GM19397 (cell line): ENCODE data around the gene ARHGAP9.
A peak's percentile ranks its signal among the peaks of the same experiment; 100 is the strongest.
"Not testable (repeated sequence)": the region's sequence is repeated elsewhere in the genome, so short reads cannot be mapped to it uniquely, and the experiment has no call there.

Experiments used
- ATAC-seq: cut with Tn5 transposase; IDR thresholded peaks from one replicate; pipeline ENCODE4 v1.9.1; 2021; ENCODE audit warnings: mild to moderate bottlenecking, moderate library complexity; ENCODE audit not compliant: unreplicated experiment

ARHGAP9 gene

DNA sequence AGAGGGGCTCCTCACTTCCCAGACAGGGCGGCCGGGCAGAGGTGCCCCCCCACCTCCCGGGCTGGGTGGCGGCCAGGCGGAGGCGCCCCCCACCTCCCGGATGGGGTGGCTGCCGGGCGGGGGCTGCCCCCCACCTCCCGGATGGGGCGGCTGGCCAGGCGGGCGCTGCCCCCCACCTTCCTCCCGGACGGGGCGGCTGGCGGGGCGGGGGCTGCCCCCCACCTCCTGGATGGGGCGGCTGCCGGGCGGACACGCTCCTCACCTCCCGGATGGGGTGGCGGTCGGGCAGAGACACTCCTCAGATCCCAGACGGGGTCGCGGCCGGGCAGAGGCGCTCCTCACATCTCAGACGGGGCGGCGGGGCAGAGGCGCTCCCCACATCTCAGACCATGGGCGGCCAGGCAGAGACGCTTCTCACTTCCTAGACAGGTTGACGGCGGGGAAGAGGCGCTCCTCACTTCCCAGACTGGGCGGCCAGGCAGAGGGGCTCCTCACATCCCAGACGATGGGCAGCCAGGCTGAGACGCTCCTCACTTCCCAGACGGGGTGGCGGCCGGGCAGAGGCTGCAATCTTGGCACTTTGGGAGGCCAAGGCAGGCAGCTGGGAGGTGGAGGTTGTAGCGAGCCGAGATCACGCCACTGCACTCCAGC lies 15.5 kb upstream of the ARHGAP9 start:
- not testable (repeated sequence) for ATAC-seq

DNA sequence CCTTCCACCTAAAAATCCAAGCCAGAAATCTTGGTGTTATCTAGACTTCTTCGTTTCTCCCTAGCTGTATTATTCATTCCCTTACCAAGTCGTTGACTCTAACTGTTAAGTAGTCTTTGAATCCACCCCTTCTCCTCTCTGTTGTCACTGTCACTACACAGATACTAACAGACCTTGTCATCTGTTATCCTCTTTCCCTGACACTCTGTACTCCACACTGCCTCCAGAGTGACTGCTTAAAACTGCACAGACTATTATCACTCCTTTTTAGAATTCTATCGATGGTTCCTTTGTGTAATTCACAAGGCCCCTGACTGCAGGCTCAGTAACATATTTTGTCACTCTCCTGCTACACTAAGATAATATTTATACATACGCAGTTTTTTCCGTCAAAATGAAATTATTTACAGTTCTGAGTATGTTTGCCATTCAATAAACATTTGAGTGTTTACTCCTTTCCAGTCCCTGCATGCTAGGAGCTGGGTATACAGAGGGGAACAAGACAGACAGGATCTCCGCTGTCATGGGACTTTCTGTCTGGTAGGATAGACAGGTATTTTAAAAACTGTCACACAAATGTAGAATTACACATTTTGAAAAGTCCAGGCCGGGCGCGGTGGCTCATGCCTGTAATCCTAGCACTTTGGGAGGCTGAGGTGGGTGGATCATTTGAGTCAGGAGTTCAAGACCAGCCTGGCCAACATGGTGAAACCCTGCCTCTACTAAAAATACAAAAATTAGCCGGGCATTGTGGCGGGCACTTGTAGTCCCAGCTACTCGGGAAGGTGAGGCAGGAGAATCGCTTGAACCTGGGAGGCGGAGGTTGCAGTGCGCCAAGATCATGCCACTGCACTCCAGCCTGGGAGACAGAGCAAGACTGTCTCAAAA lies 12.0 kb upstream of the ARHGAP9 start:
- ATAC-seq, result no peak

DNA sequence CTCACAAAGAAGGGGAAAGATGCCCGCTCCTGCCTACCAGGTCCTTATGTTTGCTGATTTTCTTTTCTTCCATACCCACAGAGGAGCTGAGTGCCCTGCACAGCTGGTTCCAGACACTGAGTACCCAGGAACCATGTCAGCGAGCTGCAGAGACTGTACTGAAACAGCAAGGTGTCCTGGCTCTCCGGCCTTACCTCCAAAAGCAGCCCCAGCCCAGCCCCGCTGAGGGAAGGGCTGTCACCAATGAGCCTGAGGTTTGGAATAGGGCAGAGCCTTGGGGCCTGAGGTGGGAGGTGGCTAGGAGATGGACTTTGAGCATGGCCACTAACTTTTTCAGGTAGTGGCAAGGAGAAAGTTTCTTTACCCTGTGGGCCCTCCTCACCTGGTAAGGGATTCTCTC lies 10.5 kb upstream of the ARHGAP9 start:
- no peak for ATAC-seq

DNA sequence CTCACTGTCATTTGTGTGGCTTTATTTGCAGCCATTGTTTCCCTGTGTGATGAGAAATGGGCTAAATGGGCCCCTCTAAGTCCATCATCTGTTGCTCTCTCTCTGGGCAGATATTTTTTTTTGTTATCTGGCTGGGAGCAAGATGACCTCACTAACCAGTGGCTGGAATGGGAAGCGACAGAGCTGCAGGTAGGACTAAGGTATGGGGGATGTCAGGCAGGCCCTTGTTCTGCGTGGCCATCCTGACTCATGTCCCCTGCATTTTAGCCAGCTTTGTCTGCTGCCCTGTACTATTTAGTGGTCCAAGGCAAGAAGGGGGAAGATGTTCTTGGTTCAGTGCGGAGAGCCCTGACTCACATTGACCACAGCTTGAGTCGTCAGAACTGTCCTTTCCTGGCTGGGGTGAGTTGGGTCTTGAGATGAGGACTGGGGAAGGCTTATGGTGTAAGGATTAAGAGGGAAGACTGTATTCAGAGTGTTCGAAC lies 9.5 kb upstream of the ARHGAP9 start:
- no peak for ATAC-seq

DNA sequence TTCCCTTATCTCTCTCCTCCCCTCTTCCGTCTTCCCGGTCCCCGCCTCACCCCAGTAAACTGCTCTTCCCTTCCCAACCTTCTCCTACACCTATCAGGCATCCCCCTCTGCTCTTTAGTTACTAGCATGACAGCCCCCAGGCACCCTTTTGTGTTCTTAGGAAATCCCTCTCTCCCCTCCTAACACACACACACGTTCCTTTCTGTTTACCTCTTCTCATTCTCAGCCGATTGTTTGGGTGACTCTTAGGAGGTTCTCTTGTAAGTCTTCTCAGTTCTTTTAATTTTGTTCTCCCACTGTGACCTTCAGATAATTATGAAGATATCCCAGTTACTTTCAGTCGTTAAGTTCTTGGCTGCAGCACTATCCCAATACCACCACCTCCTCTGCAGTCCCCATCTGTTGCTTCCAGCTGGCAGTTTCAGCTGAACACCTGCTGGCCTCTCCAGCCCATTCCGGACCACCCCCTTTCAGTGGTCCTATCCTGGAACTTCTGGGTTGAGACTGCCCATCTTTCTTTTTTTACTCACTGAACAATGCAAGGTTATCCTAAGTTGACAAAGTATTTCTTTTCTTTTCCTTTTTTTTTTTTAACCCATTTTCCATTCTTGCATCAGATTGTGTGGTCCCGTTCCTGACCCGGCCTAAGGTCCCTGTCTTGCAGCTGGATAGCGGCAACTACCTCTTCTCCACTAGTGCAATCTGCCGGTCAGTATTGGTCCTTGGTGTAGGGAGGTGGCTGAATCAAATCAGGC lies 8.9 kb upstream of the ARHGAP9 start:
- no peak for ATAC-seq

DNA sequence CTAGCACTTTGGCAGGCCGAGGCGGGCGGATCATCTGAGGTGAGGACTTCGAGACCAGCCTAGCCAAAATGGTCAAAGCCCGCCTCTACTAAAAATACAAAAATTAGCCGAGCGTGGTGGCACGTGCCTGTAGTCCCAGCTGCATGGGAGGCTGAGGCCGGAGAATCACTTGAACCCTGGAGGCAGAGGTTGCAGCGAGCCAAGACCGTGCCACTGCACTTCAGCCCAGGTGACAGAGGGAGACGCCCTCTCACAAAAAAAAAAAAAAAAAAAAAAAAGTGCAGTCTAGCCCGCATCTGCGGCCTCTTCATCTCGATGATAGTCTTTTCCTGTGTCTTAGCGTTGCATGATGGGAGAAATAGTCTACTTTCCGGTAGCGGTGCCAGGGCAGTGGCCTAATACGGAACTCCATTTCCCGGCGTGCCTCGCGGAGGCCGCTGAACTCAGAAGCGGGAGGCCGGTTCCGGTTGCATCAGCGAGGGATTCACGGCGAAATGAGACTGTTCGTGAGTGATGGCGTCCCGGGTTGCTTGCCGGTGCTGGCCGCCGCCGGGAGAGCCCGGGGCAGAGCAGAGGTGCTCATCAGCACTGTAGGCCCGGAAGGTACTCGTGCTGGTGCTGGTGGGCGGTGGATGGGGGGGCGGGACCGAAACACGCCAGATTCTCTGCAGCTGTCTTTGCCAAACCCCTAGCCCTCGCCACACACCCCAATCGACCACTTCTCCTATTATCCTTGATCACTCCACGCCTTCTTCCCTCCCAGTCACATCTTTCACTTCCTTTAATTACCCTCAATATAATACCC lies 8.1 kb upstream of the ARHGAP9 start, which contains the start of gene MARS1:
TSS of gene MARS1 (plus strand) at position 472 of the 805 bp plus-strand sequence. CDS start at position 495, 23 bp downstream.
- peak; percentile 97 for ATAC-seq

DNA sequence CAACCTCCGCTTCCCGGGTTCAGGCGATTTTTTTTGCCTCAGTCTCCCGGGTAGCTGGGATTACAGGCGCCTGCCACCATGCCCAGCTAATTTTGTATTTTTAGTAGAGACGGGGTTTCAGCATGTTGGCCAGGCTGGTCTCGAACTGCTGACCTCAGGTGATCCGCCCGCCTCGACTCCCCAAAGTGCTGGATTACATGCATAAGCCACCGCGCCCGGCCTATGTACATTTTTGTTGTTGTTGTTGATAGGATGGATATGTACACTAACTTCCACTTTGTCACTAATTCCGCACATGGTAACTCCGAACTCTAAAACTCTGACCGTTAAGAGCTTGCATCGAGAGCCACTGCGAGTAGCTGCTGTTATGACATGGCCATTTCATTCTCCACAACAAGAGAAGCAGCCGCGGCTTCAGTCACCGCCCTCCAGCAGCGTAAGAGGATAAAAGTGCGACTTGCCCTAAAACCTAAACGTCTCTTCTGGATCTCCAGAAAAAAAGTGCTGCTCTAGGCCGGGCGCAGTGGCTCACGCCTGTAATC lies 7.5 kb upstream of the ARHGAP9 start:
- no peak for ATAC-seq

DNA sequence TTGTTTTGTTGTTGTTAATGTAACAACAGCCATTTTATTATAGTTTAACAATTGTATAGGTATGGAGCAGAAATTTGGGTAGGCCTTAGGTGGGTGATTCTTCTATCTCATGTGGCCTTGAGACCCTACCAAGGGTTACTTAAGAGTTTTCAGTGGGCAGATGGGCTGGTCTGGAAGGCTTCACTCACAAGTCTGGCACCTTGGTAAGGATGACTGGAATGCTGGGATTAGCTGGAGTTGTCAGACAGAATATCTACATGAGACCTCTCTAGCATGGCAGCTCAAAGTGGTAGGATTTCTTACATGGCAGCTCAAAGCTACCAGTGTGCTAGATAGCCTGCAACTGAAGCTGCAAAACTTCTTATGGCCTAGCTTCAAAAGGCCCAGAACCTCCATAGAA lies 6.0 kb upstream of the ARHGAP9 start:
- no peak for ATAC-seq

DNA sequence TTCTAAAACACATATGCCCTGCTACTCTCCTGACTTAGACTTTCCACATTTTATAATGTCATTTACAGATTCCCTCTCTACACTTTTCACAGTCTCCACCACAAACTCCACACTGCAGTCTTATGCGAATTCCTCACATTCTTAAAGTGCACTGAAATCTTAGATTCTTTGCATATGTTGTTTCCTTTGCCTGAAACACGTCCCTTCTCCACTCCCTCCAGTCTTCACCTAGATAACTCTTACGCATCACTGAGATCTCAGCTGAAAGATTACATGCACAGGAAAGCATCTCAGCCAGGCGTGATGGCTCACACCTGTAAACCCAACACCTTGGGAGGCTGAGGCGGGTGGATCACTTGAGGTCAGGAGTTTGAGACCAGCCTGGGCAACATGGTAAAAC lies 3.8 kb upstream of the ARHGAP9 start:
- ATAC-seq, result no peak

DNA sequence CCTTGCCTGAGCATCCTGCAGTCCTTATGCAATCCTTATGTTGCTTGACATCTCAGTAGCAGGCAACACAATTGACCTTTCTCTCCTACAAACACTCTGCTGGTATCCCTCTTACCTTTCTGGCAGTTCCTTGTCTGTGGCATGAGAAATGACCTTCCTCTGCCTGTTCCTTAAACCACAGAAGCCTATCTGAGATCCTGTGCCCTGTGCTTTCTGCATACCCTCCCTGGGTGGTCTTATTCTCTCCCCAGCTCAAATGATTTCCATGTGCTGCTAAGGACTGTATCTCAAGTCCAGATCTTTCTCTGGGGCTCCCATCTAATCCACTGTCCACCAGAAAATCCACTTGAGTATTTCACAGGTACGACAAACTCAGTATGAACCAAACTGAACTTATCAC lies 2.0 kb upstream of the ARHGAP9 start:
- ATAC-seq, result no peak

DNA sequence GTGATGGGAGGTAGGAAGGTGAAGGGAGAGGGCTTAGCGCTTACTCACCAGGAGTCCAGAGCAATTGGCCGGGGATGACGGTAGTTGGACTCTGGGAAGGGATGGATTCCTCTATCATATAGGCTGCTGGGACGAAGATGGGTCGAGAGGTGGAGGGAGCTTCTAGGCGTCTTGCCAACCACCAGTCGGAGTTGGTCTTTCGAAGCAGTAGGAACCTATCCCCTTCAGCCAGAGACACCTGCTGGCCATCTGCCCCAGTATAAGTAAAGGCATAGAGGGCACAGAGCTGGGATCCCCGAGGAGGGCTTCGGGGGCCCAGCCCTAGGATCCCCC lies 657 bp downstream of the ARHGAP9 start:
- ATAC-seq, result no peak

DNA sequence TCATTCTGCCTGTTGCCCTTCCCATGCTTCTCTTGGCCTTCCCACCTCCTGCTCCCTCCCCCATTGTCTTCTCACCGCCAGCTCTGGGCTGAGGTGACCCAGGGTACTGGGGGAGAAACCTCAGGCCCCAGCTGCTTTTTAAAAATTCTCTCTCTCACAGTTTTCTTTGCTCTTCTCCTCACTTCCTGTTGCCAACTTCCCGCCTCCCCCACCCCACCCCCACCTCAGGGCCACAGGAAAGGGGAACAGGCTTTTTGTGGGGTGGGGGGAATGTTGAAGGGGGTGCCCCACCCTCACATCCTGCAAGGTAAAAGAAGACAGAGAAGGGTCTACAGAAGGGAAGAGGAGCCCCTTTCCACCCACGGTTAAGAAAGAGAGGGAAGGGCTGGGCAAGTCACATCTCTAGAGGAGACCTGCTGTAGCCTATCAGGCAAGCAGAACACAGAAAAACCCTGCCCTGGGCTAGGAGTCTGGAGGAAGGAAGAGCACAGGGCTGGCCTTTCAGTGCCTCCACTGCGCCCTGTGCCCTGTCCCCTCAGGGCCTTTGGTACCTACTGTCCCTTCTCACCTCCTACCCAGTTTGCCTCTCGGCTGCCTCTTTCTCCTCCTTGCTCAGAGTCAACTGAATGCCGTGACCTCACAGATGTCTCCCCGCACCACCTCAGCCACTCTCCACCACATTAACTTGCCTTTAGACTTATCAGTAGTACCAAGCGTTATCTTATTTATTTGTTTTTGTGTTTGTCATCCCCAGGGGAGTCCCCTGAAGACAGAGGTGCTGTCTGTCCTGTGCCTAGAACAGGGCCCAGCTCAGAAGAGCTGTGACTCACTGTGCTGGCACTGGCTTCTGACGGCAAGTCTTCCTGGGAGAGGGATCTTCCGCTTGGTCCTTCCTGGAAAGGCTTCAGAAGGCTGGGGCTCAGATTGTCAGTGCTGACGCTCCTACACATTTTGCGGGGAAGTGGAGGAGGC lies 1.7 kb downstream of the ARHGAP9 start:
- no peak for ATAC-seq

DNA sequence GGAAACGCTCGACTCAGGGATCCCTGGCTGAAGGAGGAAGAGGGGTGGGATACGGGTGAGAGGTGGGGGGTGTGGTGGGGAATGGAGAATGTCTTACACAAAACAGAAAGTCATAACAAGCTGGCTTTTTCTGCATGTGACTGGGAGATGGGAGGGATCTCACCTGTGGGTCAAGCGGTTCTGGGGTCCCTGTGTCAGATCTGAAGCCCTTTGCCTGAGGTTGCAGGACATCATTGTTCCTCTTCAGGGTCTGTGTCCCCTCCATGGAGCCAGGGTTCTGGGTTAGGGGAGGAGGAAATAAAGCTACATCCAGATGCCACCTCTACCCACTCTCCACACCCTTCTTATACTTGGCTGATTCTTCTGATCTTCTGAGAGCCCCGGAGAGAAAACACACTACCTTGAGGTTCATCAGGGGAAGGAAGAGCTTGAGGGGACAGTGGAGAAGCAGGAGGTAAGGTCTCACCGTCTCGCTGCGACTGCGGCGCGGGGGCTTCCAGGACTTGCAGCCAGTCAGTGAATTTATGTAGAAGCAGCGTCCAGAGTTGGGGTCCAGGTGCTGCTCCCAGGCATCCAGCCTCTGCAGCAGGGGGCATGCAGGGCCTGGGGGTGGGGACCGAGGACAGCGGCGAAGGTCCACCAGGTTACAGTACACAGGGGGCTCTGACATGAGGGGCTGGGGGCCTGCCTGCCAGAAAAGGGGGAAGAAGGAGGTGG lies 2.5 kb downstream of the ARHGAP9 start:
- ATAC-seq, result no peak

DNA sequence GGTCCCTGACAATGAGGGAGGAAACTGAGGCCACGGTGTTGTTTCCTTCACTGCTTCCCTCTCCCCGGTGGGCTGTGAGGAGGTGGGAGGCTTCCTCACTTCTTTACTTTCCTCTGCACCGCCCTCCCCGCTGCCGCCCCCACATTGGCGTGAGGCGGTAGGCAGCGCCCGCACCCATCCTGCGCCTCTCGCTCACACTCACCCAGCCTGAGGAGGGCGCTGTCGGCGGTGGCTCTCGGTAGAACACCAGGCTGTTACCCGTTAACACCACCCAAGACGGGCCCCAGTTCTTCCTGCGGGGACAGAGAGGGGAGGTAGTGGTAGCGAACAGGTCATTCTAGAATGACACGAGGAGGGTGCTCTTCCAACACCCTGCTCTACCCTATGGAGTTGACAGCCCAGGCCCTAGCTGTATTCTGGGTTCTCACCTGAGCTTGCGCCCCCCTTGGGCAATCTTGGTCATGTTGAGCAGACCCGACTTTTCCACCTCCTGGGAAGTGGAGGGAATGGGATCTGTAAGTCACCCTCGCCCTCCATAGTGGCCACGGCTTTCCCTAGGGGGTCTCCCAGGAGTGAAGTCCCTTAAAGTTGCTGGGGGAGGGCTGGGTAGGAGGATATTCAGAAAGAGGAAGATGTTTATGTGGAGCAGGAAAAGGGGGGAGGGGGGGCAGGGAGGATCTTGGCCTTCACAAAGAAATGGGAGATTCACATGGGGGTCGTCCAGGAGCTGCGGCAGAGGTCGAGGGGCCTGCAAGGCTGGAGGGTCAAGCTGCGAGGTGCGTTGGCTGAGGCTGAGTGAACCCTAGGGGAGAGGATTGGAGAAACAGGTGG lies 3.3 kb downstream of the ARHGAP9 start:
- ATAC-seq, result no peak

DNA sequence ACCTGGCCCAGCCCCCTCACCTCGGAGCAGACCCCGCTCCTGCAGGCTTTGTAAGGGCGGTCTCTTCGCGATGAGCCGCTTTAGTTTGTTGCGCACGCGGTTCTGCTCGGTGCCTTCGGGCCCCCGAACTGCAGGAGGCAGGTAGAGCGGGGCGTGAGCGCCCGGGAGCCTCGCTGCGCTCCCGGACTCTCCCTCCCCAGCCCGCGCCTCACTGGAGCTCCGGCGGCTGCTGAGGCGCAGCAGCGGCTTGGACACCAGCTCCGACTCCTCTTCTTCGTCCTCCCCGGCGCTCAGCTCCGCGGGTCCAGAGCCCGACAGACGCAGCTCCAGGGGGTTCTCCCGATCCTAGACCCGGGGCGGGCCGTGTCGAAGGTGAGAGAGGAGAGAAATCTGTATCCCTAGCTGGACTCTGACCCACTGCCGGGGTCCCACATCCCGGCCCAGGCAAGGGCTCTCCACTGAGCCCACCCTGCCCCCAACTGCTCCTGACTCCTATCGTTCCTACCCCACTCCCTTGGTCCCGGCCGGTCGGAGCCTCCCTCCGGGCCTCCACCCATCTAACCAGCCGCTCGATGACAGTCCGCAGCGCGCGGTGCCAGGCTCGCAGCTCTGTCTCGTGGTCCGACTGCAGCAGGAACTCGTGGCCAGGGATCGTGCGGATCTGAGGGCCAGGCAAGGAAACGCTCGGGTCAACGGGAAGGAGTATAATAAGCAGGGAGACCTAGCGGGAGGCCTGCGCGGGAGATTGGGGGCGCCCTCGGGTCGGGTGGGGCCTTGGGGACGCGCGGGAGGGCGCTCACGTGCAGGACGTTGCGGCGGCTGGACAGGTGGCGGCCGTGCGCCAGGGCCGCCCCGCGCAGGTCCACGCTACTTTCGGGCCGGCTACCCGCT lies 4.2 kb downstream of the ARHGAP9 start:
- no peak for ATAC-seq

DNA sequence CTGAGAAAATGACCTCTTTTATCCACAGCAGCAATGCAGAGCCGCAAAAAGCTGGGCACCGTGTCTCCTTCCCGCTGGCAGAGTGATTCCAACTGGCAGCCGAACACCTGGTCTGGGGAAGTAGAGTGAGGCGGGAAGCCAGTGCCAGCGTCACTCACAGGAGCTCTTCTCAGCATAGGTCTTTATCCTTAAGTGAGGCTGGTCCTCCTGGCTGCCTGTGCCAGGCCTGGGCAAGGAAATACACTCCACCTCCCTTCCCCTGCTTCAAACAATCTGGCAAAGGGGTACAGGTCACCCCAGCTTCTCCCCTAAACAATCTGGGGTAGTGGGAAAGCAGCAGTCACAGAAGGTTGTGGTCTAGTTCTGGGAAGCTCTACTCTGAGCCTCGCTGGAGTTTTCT lies 4.8 kb downstream of the ARHGAP9 start:
- ATAC-seq, result no peak

DNA sequence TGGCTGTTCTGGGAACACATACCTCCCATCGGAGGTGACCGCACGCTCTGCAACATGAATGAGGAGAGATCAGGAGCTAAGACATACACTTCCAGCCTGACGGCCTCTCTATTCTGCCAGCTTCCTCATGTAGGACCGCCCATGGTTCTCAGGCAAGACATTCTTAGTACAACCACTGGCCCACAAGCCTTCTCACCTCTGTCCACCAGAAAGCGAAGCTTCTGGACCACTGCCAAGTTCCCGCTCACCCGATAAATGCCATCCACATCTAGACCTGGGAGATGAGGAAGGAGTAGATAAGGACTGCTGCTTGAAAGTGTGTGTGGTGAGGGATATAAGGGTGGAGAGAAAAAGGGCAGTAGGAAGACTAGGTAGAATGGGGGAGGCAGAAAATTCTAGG lies 5.2 kb downstream of the ARHGAP9 start:
- ATAC-seq, result no peak
